MV-4-11 (cell line): ENCODE results near the gene CEP164.
"Not testable (repeated sequence)": the region's sequence is repeated elsewhere in the genome, so short reads cannot be mapped to it uniquely, and the experiment has no call there.

Source experiments
- DNase-seq: peaks from one replicate; lab custom pipeline; 2025; lab: John Stamatoyannopoulos, UW

Gene CEP164

GRCh38 chr11:117442049-117442868, 114.6 kb downstream of the CEP164 start:
- DNase-seq, result no peak

DNA sequence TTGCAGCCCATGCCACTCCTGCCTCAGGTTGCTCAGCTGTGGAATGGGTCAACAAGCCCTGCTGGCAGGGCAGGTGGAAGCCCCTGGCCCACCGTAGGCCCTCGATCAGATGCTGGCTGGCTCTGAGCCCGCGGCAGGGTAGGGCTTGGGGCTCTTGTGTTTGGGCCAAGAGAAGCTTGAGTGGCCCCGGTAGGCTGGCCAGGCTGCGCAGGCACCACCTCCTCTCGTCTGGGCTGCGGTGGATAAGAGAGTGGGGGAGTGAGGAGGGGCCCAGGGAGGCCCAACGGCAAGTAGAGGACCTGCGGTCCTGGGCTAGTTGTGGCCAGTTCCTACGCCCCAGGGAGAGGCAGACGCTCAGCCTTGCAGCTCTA, 115.2 kb downstream of the CEP164 start:
- no peak for DNase-seq

DNA sequence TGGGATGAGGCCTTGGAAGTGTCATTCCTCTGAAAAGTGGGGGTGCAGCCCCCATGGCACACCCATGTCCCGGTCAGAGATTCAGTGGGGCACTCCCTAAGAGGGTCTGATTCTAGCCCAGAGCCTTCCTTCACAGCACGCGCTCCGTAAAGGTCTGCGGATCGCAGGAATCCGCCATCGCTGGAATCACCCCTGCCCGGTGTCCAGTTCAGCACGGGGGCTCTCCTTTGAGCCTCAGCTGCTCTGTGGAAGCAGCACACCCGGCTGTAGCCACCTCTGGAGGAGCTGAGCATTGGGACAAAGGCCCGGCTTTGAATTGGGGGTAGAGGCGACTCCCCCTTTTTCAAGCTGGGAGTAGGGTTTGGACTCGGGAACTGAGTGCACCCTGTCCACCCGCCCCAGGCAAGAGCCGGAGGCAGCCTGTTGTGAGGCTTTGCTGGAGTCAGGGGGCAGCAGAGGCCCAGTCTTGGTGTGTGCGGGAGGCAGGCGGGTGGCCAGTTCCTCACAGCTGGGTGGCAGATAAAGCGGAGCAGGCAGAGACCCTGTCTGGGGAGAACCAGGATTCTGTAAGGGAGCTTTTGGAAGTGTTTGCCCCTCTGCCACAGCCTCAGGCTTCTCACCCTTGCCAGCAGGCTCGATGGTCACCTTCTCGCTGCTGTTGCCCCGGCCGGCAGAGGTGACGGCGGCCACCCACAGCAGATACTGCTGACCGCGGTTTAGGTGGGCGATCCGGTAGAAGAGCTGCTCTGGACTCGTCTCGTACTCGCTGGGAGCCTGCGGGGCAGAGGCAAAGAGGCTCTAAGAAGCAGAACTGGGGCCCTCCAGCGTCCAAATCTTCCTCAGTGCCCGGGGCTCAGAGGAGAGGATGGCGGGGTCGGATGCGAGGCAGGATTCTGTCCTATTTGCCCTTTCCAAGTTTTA, 115.9 kb downstream of the CEP164 start:
- DNase-seq, result peak; percentile 18

GRCh38 chr11:117444256-117444655, 116.6 kb downstream of the CEP164 start:
- DNase-seq, result no peak

- no peak for DNase-seq
These were observed 117.3 kb downstream of the CEP164 start for GRCh38 chr11:117444711-117445658.

- DNase-seq, result no peak
These were observed 121.5 kb downstream of the CEP164 start for GRCh38 chr11:117449111-117449693.

DNA sequence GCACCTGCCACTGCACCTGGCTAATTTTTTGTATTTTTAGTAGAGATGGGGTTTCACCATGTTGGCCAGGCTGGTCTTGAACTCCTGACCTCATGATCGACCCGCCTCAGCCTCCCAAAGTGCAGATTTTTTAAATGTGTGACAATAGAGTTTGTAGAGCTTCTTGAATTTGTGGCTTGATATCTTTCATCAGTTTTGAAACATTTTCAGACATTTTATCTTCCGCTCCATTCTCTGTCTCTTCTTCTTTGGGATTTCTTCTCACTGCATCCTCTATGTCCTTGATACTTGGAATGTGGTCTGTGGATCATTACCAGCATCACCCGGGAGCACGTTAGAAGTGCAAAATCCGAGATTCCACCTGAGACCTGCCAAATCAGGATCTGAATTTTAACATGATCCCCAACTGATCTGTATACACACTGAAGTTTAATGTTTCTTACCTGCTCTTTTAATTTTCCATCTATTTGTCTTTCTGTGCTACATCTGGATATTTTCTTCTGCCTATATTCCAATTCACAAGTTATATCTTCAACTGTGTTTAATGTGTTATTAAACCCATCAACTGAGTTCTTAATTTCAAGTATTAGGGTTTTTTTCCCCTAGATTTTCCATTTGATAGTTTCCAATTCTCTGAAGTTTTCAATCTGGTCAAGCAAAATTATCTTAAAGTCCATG, 126.4 kb downstream of the CEP164 start:
- no peak for DNase-seq

DNA sequence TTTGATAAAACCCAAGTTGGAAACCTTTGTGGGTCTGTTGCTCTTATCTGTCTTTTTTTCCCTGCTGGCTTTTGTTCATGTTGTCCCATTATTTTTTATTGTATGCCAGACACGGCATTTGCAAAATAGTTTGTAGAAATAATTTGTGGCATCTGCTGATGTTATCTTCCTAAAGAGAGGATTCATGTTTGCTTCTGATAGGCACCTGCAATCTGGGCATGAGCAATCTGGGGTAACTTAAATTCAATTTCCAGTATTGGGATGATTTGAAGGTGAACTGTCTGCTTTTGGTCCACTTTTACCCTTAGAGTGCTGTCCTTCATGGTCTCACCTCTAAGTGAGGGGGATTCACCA, 126.9 kb downstream of the CEP164 start:
- DNase-seq, result no peak

DNA sequence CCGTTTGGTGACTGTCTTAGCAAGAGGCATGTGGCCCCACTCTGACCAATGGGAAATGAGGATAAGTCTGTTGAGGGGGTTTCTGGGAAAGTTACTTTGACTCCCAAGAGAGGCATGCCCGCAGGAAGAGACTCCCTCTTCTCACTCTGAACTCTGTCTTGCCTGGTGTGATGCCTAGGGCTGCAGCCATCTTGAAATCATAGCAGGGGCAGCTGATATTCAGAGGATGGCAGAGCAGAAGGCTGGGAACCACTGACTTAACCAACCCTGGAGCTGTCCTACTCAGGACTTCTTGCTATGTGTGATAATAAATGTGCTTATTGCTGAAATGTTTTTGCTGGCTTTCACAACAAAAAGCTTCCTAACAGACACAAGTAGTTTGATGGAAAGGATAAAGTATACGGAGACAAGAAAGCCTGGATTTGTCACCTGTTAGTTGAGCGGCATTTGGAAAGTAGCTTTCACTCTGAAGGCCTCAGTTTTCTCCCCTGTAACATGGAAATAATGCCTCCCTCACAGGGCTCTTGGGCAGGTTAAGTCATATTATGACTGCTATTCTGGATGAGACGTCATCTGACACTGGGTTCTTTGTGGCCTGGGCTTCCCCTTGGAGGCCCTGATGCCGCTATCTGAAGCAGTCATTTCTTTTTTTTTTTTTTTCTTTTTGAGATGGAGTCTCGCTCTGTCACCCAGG, 128.5 kb downstream of the CEP164 start:
- DNase-seq, result no peak

- DNase-seq, result not testable (repeated sequence)
These were observed 129.0 kb downstream of the CEP164 start for GRCh38 chr11:117456721-117457029.

DNA sequence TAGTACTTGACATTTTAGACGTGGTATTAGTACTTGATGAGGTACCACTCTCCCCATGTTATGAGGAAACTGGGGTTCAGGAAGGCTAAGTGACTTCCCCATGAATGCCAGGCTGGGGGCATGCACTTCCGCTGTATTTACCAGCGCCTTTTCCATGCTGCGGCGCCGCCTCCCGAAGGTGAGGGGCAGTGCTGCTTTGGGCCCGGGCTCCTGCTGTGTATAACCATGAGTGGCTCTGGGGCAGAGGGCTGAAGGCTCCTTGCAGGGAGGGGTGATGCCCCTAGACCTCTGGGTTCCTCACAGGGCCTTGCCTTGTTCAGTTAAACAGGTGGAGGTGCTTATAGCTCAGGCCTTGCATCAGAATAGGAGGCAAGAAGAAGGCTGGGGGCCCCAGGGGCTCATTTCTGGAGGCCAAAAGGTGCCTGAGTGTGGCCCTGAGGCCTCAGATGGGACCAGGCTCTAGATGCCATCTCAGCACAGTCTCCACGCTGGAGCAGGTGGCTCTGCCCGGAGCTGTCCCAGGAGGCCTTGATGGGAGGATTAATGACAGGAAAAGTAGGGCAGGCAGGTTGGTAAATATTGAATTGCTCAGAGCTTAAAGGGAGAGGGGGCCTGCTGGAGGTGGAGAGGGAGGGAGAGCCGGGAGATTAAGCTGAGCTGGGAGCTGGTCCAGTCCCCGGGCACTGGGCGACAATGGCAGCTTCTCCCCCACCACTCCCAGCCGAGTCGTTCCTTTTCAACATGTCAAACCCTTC, 129.6 kb downstream of the CEP164 start:
- no peak for DNase-seq

GRCh38 chr11:117457835-117458234, 130.2 kb downstream of the CEP164 start:
- DNase-seq, result no peak

- no peak for DNase-seq
These were observed 130.8 kb downstream of the CEP164 start for GRCh38 chr11:117458275-117459122.

DNA sequence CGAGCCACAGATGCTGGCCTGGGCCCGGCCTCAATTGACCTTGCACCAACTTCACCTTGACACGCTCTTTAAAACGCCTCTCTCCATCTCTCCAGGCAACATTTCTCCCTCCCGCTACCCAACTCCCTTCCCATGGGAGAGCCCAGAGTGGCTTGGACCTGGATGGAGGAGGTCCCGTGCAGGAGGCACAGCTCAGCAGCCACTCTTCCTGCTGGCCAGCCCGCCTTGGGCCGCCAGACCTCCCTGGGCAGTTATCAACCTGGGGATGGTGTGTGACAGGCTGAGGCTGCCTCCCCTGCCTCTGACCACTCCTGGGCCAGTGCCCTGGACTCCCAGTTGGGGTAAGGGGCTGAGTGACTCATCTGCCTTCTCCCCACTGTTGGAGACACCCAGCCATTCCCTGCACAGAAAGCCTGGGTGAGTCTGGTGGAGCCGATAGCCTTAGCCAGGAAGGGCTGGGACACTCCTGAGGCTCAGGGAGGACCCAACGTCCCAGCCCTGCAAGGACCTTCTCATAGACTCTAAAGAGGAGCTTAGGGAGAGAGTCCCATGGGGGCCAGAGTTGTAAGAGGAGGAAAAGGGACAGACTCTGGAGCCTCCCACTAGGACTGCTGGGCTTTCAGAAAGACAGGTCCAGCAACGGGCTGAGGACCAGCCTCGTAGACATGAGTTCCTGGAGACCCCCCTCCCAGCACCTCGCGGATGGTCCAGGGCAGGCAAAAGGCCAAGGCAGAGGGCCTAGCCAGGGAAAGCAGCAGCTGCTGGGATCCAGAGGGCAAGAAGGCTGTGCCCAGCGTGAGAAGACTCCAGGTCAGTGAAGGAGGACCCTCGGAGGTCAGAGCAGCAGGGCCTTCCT, 131.7 kb downstream of the CEP164 start:
- DNase-seq, result no peak

DNA sequence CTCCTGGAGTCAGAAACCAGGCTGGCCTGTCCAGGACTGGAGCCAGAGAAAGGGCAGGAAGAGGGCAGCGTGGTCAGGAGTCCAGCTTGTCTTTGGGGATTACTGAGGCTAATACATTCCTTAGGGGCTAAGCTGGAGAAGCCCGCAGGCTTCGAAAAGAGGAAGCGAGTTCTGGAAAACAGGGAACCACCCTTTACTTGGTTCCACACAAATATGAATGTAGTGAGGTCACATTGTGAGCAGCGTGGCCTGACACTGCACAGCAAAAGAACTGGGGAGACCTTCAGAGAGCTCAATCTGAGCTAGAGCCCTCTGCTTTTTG, 132.3 kb downstream of the CEP164 start:
- peak; percentile 93 for DNase-seq

DNA sequence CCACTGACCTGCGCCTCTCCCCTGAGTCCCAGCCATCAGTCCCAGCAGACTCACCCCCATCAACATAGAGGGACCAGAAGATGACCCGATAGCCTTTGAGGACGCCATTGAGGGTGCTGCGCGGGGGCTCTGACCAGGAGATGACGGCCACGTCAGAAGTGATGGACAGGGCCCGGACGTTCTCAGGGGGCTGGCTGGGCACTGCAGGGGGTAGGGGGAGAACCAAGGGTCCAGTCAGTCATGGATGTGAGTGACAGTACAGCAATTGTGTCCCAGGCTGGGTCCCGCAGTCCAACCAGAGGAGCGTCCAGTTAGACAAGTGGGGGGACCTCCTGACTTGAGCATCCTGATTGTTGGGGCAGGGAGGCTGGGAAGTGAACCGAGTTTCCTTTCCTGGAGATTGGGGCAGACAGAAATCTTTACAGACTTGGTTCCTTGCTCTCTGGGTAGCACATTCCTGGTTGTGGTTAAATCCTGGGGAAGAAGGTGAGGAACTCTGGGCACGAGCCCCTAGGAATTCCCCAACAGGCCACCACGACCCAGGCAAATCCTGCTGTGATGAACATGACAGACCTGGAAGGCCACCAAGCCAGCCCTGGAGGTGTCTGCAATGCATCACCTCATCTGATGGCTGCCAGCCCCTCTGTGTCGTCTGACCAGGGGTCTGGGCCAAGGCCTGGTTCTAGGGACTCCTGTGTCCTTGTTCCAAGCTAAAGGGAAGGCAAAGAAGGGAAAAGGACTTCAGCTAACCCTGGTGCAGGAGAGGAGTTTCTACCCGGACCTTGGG, 133.9 kb downstream of the CEP164 start:
- no peak for DNase-seq

- DNase-seq, result no peak
These were observed 134.7 kb downstream of the CEP164 start for GRCh38 chr11:117462183-117462863.
